OCI-LY3 (cell line): ENCODE measurements around the gene ZNG1B.
"Not testable (repeated sequence)": the region's sequence is repeated elsewhere in the genome, so short reads cannot be mapped to it uniquely, and the experiment has no call there.

Experiments used
- H2AFZ ChIP-seq: fragments of 200-600, 300-600 bp; shearing (Covaris generic); 2 replicates; pipeline ENCODE4 v1.6.0; 2014; ENCODE audit warnings: antibody characterized with exemption, low read depth, low read length
- H3K27ac ChIP-seq: fragments of 200-600, 300-600 bp; sonication (generic); 2 replicates; pipeline ENCODE4 v1.5.1; 2014; ENCODE audit warnings: mild to moderate bottlenecking, low read length, moderate library complexity, mixed read lengths
- H3K27me3 ChIP-seq: fragments of 200-600, 300-600 bp; sonication (generic); 2 replicates; pipeline ENCODE4 v1.6.1; 2014; ENCODE audit warnings: low read depth, low read length, mixed read lengths
- H3K36me3 ChIP-seq: fragments of 200-600, 300-600 bp; sonication (generic); replicated peaks from 2 replicates; pipeline ENCODE3; 2014; ENCODE audit warnings: low read depth, low read length, mixed read lengths
- H3K4me1 ChIP-seq: fragments of 300-600, 200-600 bp; sonication (generic); 2 replicates; pipeline ENCODE4 v1.6.1; 2014; ENCODE audit warnings: low read length, mixed read lengths
- H3K4me2 ChIP-seq: fragments of 200-600, 300-600 bp; sonication (generic); 2 replicates; pipeline ENCODE4 v1.6.1; 2014; ENCODE audit warnings: low read length, mixed read lengths
- H3K4me3 ChIP-seq: fragments of 300-600, 200-600 bp; sonication (generic); 2 replicates; pipeline ENCODE4 v1.5.1; 2014; ENCODE audit warnings: antibody characterized with exemption, mild to moderate bottlenecking, low read length, moderate library complexity
- H3K79me2 ChIP-seq: fragments of 300-600, 200-600 bp; shearing (Covaris generic); 2 replicates; pipeline ENCODE4 v1.6.1; 2014; ENCODE audit warnings: mild to moderate bottlenecking, low read length, mixed read lengths
- H3K9ac ChIP-seq: fragments of 300-600, 200-600 bp; shearing (Covaris generic); 2 replicates; pipeline ENCODE4 v1.6.0; 2014; ENCODE audit warnings: mild to moderate bottlenecking, low read length, moderate library complexity
- H3K9me3 ChIP-seq: fragments of 200-600, 300-600 bp; shearing (Covaris generic); 2 replicates; pipeline ENCODE4 v1.6.1; 2014; ENCODE audit warnings: low read length, mixed read lengths; ENCODE audit not compliant: insufficient read depth
- H4K20me1 ChIP-seq: fragments of 200-600, 300-600 bp; sonication (generic); 2 replicates; pipeline ENCODE4 v1.6.1; 2016; ENCODE audit warnings: low read length, mixed read lengths; ENCODE audit not compliant: insufficient read depth

Gene ZNG1B

DNA sequence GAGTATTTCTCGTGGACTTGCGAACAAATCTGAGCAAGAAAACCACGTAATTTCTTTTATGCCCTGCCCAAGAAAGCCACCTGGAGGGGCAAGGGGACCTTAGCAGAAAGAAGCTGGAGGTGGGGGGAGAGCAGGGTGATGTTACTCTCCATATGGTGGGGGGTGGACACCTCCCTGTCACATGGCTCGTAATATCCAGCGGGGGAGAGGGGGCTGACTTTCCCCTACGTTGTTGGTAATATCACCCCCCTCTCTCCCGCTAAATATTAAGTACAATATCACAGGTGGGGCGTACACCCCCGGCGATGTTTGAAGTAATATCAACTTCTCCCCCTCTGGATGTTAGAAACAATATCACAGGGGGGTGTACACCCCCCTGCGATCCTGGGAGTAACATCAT, 70.7 kb downstream of the ZNG1B start:
- H3K4me2 ChIP-seq, H3K27ac ChIP-seq, H3K27me3 ChIP-seq, H3K9me3 ChIP-seq, H2AFZ ChIP-seq, H3K79me2 ChIP-seq, H4K20me1 ChIP-seq, H3K9ac ChIP-seq, H3K36me3 ChIP-seq, H3K4me1 ChIP-seq, H3K4me3 ChIP-seq: not testable (repeated sequence)

DNA sequence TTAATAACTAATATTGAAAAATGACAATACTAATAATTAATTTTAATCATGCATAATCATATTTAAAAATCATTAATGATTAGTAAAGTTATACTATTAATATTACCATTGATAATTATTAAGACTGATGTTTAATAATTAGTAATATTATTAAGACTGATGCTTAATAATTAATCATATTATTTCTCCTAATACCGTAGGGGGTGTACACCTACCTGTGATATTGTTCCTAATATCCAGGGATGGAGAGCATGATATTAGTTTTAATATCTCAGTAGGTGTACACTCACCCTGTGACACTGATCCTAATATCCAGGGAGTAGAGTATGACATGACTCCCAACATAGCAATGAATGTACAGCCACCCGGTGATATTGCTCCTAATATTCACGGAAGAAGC, 73.4 kb downstream of the ZNG1B start:
- not testable (repeated sequence) for H3K9me3 ChIP-seq, H3K27me3 ChIP-seq, H3K27ac ChIP-seq

DNA sequence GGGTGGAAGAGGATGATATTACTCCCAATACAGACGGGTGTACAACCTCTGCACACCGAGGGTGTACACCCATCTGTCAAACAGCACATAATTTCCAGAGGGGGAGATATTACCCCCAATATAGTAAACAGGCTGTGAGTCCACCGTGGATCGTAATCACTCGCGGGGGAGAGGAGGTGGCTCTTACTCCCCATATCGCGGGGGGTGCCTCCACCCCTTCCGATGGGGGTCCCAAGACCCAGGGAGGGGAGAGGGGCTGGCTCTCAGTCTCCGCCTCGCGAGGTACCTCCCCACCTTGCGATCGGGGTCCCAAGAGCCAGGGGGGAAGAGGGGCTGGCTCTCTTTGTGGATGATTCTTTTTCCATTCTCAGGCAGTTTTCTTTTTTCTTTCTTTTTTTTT, 74.4 kb downstream of the ZNG1B start:
- H3K4me1 ChIP-seq, H3K79me2 ChIP-seq, H3K27me3 ChIP-seq, H3K4me2 ChIP-seq, H3K9ac ChIP-seq, H3K27ac ChIP-seq, H3K4me3 ChIP-seq, H4K20me1 ChIP-seq, H3K36me3 ChIP-seq, H2AFZ ChIP-seq, H3K9me3 ChIP-seq: not testable (repeated sequence)

More for the DNA sequence above, 73.4 kb downstream of the ZNG1B start:
- not testable (repeated sequence) for H3K4me3 ChIP-seq, H4K20me1 ChIP-seq, H3K9ac ChIP-seq, H2AFZ ChIP-seq, H3K4me2 ChIP-seq, H3K4me1 ChIP-seq, H3K36me3 ChIP-seq, H3K79me2 ChIP-seq

DNA sequence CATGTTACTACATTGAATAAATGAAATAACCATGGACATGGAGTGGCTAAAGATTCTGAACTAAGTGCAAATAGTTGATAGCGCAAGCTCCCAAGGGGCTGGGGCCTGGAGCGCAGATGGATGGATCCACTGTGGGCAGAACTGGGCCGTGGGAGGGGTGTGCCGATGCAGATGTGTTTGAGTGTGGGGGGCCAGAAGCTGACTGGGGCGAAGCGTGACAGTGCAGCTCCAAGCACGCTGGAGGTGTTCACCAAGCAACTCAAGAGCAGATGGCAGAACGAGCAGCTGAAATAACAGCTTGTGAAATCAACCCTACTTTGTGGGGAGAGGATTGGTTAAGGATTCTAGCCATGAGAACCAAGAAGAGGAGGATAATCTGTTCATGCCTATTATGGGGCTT, 78.0 kb downstream of the ZNG1B start:
- not testable (repeated sequence) for H3K27me3 ChIP-seq, H3K79me2 ChIP-seq, H3K9me3 ChIP-seq, H3K9ac ChIP-seq, H3K4me3 ChIP-seq, H4K20me1 ChIP-seq, H2AFZ ChIP-seq, H3K36me3 ChIP-seq, H3K4me1 ChIP-seq, H3K4me2 ChIP-seq, H3K27ac ChIP-seq

DNA sequence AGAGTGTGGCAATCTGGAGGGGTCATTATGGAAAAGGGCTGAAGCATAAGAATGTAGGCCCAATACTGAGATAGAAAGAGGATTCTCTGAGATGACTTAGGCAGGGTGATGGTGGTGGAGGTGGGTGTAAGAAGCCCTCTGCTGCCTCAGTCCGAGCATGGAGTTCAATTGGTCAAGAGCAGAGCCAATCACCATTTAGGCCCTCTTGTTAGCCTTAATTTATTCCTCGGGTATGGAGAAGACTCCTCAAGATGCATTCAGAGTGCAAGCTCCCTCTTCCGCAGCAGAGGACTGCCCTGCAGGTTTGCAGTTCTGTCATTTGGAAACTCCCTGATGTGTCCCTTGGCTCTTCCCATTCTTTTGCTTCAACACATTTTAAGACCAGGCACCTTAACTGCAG, 78.5 kb downstream of the ZNG1B start:
- not testable (repeated sequence) for H3K27ac ChIP-seq, H3K9ac ChIP-seq, H3K4me2 ChIP-seq, H3K9me3 ChIP-seq, H3K4me1 ChIP-seq, H3K36me3 ChIP-seq, H4K20me1 ChIP-seq, H3K4me3 ChIP-seq, H3K79me2 ChIP-seq, H2AFZ ChIP-seq, H3K27me3 ChIP-seq

DNA sequence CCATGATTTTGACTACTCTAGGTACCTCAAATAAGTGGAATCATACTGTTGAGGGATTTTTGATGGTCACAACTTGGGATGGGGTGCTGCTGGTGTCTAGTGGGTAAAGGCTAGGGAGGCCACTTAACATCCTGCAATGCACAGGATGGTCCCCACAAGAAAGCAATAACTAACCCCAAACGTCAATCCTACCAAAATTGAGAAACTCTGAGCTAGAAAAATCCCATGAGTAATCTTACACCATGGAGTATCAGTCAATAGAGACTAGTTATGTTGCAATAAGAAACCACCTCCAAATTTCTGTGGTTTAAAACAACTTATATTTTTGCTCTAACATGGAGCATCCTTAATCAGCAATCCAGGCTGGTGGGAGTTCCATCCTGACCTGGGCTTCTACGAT, 79.5 kb downstream of the ZNG1B start:
- not testable (repeated sequence) for H3K9me3 ChIP-seq, H4K20me1 ChIP-seq, H3K4me2 ChIP-seq, H3K9ac ChIP-seq, H3K36me3 ChIP-seq, H3K27ac ChIP-seq, H3K79me2 ChIP-seq, H3K27me3 ChIP-seq, H3K4me1 ChIP-seq, H3K4me3 ChIP-seq, H2AFZ ChIP-seq

DNA sequence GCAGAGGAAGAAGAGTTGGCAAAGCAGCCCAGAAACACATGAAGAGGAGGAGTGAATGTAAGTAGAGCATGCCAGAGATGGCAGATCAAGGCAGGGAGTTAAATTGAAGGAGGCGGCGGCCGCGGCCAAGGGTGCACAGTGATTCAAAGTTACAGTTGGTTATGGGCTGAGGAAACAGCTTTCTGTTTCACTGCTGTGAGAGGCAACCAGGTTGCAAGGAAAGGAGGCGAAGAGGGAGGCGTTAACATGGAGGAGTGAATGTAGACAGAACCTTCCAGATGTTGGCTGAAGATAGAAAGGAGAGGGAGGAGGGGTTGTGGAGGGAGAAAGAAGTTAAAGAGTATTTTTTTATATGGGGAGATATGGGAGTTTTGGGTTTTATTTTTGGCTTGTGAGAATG, 83.3 kb downstream of the ZNG1B start:
- not testable (repeated sequence) for H2AFZ ChIP-seq, H3K79me2 ChIP-seq, H3K4me1 ChIP-seq, H3K9me3 ChIP-seq, H3K4me2 ChIP-seq, H4K20me1 ChIP-seq, H3K4me3 ChIP-seq, H3K9ac ChIP-seq, H3K36me3 ChIP-seq, H3K27me3 ChIP-seq, H3K27ac ChIP-seq

DNA sequence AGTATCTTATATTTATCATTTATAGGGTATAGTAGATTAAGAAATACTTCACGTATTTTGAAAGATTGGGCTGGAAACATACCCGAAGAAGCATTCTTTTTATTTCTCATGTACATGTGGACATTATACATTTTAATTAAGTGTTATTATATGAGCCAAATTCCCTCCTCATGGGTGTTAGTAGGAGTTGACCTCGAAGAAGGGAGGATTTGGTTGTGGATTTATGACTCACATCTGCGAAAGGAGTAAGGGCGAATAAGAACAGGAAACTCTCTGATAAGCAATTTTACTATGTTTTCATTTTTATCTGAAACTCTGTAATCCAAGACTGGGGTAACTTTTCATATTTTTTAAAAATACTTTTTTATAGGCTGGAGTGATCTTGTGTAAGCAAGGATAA, 84.0 kb downstream of the ZNG1B start:
- H2AFZ ChIP-seq, H3K27me3 ChIP-seq, H3K4me1 ChIP-seq, H3K9me3 ChIP-seq, H3K4me3 ChIP-seq, H4K20me1 ChIP-seq, H3K36me3 ChIP-seq, H3K27ac ChIP-seq, H3K79me2 ChIP-seq, H3K4me2 ChIP-seq, H3K9ac ChIP-seq: not testable (repeated sequence)

DNA sequence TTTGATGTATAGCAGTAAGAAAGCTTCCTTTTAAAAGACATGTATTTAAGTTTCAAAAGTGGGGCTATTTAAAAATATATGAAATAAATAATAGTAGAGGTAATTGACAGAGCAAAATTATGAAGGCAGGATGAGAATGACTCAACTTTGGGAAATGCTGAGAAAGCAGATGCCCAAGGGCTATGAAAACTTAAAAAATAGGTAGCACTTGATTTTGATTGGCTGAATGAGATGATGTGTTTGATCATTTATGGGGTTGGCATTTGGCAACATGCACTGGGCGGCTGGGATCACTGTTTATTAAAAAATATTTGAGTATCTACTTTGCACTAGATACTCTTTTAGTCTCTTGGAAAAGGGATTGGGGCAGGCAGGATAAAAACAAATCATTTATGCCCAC, 87.5 kb downstream of the ZNG1B start:
- not testable (repeated sequence) for H3K4me1 ChIP-seq, H3K4me2 ChIP-seq, H3K9me3 ChIP-seq, H3K36me3 ChIP-seq, H3K27me3 ChIP-seq, H3K79me2 ChIP-seq, H3K4me3 ChIP-seq, H3K9ac ChIP-seq, H4K20me1 ChIP-seq, H3K27ac ChIP-seq, H2AFZ ChIP-seq

DNA sequence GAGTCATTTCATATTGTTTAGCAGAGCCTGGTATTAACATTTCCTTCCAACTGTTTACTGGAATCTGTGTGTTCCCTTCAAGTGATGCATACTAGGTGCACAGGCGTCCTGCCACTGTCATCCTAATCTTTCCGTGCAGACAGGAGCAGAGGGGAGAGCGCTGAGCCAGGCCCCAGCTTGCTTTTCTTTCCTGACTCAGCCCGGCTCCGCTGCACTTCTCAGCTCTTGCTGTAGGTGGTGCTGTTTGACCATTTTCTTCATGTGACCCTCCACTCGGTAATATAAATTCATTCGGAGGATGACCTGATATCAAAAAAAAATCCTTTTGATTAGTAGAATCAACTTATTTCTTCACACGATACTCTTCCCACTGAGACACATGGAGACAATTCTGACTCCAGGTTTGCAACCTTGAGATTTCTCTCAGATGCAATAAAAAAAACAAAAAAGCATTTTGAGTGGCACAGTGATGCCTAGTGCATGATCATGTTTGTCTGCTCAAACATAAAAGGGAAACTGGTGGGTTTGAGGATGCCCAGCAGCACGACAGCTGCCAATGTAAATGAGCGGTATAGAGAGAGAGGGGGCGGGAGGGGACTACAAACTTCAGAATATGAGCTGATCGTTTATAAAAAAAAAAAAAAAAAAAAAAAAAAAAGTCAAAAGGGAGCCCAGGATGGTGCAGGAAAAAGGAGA, 90.0 kb downstream of the ZNG1B start:
- H3K9me3 ChIP-seq, H3K27ac ChIP-seq, H3K79me2 ChIP-seq, H3K4me1 ChIP-seq, H2AFZ ChIP-seq, H3K36me3 ChIP-seq, H4K20me1 ChIP-seq, H3K4me3 ChIP-seq, H3K27me3 ChIP-seq, H3K9ac ChIP-seq: not testable (repeated sequence)
- H3K4me2 ChIP-seq, result peak overlapping the region; percentile 51
